KOPT-K1 (cell line): ENCODE data around the gene TNFAIP3.

Experiments used
- H3K27ac ChIP-seq: fragments of 200-600 bp; sonication (generic); 2 replicates; pipeline ENCODE4 v1.5.1; 2016; ENCODE audit warnings: antibody characterized with exemption, mild to moderate bottlenecking, low read depth, low read length; ENCODE audit not compliant: poor library complexity, severe bottlenecking
- H3K36me3 ChIP-seq: fragments of 200-600 bp; sonication (generic); 2 replicates; pipeline ENCODE4 v1.5.1; 2017; ENCODE audit warnings: antibody characterized with exemption, mild to moderate bottlenecking, low read length, moderate library complexity; ENCODE audit not compliant: insufficient read depth
- H3K9me3 ChIP-seq: fragments of 200-600 bp; sonication (generic); 2 replicates; pipeline ENCODE4 v1.5.1; 2017; ENCODE audit warnings: antibody characterized with exemption, low read length, mild to moderate bottlenecking; ENCODE audit not compliant: insufficient read depth, poor library complexity, severe bottlenecking

TNFAIP3 gene

DNA sequence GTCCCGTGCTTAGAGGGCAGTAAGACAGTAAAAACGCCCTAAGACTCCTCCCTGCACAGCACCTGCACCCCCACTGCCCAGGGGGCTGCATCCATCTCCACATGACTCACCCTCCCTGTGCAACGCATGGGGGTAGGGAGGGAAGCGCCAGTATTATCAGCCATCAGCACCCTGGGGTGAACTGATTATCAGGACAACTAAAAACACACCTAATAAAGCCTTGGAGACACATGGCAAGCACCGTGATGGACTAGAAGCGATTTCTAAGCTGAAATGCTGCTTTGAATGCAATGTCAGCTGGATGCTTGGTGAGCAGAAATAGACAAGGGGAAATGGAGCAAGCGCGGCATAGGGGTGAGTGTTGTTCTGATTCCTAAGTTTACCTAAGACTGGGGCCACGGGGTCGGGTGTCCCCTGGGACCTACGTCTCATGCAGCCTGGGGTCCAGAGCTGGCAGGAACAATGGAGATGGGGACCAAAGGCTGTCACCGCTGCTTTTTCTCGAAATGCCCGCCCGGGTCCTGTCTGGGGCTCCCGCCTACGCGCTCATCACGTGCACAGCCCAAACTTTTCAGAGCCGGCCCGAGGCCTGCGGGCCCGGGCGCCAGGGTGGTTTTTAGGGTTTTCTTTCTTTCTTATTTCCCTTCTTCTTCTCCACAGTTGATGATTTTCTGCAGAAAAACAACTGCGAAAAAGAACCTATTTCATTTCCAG is 702 bp upstream of the TNFAIP3 start:
- H3K9me3 ChIP-seq = no peaks in the 10 kb centered on the region
- H3K36me3 ChIP-seq = peaks cover 16% of the 10 kb centered on the region
- peak overlapping the region; percentile 98 for H3K27ac ChIP-seq

DNA sequence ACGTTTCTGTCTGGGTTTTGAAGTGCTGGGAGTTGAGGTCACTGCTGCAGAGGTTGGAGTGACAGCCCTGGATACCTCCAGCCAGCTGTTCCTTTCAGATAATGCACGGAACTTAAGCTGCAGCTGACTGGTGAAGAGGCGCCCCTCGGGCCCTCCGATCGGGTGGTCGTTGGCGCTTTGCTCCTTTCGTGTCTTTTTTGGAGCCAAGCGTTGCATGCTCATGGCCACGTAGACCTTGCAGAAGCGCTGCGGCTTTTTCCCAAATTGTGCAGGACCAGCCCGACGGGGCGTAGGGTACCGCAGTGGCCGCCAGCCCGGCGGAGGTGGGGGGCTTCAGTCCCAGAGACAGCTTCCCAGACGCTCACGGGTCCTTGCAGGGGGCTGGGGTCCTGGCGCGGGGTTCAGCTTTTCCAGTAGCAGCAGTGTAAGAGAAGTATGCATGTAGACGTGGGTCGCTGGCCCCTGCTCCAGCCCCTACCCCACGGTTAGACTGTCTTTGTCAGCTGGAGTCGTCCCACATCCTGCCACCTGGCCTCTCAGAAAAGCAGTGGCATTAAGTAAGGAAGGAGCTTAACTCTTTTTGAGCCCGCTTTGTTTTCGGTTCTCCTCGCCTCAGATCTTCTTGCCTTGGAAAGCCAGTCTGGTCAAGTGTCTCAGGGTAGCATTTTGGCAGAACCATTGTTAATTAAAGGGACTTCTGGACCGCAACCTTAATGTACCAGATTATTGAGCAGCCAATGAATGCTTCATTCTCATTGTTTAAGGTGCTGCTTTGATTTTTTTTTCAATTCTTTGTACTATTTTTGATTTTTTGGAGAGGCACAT is 838 bp downstream of the TNFAIP3 start:
- H3K9me3 ChIP-seq = no peaks in the 10 kb centered on the region
- H3K27ac ChIP-seq = peak overlapping the region; percentile 98
- peaks cover 25% of the 10 kb centered on the region for H3K36me3 ChIP-seq

- Histone ChIP-seq H3K27ac (peak overlapping the region; percentile 98), H3K9me3 (no peaks in the 10 kb centered on the region), H3K36me3 (peaks cover 35% of the 10 kb centered on the region)
Measured at GRCh38 chr6:137868721-137869548, 1.9 kb downstream of the TNFAIP3 start.

DNA sequence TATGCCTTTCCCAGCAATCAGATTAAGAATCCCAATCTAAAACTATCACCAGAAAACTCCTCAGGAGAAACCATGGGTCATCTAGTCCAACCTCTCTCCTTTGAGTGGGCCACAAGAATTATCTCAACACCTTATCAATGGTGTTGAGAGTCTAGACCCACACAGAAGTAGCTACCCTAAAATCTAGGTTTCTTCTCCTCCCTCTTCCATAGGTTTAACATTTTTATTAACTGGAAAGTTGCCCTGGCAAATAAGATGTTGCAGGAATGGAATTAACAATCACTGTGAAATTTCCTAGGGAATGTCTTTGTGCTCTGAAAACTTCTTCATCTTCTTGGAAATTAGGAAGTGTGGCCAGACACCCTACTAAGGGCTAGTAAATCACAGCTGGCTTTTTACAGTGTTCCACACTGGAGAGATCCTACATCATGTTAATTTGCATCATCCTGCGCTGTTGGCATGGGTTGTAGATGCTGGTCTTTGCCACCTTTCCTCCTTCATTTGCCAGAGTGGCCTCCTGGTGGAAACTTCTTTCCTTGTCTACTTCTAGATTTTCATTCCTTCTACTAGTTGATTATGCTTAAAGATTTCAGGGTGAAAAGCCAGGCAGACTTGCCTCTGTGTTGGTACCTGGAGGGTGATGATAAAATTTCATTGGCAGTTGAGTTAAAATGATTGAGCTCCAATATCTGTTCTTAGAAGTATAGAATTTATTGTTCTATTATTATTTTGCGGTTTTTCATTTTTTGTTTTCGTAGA is 2.7 kb downstream of the TNFAIP3 start:
- H3K27ac ChIP-seq = peak overlapping the region; percentile 98
- no peaks in the 10 kb centered on the region for H3K9me3 ChIP-seq
- peaks cover 43% of the 10 kb centered on the region for H3K36me3 ChIP-seq

DNA sequence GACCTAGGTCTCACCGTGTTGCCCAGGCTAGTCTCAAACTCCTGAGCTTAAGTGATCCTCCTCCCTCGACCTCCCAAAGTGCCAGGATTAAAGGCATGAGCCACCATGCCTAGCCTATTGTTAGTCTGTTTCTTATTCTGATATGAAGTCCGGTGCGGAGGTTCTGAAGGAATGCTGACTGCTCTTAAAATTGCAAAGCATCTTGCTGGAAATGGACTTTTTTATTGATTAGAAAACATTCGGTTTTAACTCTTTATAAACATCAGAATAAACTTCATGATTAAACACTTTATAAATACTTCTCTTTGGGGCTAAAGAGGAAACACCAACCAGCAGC is 3.2 kb downstream of the TNFAIP3 start:
- H3K27ac ChIP-seq = peak overlapping the region; percentile 98
- H3K9me3 ChIP-seq = no peaks in the 10 kb centered on the region
- H3K36me3 ChIP-seq = peaks cover 43% of the 10 kb centered on the region

DNA sequence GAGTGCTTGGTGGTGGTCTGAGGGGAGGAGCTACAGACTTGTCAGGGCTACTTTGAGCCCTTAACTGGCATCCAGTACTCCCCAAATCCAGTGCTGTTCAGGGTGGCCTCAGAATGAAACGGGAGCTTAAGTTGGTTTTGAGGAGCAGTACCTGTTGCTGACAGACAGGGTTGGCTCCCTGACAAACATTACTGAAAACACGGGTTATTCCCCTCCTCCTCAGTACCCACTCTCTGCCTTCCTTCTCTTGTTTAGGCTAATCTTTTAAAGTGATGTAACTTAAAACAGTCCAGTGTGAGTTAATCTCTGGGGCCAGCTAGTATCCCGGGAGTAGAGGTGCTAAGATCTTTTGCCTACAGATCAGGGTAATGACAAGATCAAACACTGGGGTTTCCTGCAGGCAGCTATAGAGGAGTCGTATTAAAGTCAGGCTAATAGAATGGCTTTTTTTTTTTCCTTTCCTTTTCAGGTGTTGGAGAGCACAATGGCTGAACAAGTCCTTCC is 3.7 kb downstream of the TNFAIP3 start:
- no peaks in the 10 kb centered on the region for H3K9me3 ChIP-seq
- H3K36me3 ChIP-seq = peaks cover 48% of the 10 kb centered on the region
- peak overlapping the region; percentile 98 for H3K27ac ChIP-seq

GRCh38 chr6:137871291-137871690 is 4.2 kb downstream of the TNFAIP3 start:
- Histone ChIP-seq H3K36me3 (peaks cover 53% of the 10 kb centered on the region), H3K27ac (peak overlapping the region; percentile 98), H3K9me3 (no peaks in the 10 kb centered on the region)

DNA sequence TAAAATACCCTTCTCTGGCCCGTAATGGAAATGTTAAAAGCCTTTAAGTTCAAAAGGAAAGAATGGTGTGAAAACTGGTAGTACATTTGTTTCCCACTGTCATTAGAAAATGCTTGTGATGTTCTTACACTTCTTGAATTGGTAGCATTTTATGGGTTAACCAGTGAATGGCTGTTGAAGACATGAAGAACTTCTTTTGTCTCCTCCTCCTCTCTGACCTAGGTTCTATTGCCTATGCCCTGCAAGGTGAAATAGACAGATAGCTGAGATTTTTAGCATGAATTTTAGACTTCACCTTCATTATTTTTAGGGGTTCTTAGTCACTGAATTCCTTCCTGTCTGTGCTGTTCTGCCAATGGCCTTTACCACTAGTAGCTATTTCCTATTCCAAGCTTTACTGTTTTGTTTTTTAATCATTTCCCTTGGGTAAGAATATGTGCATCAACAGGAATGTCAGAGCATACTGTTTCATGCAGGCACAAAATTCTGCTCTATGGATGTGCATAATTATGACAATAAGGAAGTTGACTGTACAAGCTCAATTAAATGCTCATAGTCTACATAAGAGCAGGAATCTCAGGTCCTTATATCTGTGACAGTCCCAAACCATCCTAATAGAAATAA is 4.9 kb downstream of the TNFAIP3 start:
- no peaks in the 10 kb centered on the region for H3K9me3 ChIP-seq
- H3K27ac ChIP-seq = peak overlapping the region; percentile 98
- H3K36me3 ChIP-seq = peaks cover 59% of the 10 kb centered on the region

DNA sequence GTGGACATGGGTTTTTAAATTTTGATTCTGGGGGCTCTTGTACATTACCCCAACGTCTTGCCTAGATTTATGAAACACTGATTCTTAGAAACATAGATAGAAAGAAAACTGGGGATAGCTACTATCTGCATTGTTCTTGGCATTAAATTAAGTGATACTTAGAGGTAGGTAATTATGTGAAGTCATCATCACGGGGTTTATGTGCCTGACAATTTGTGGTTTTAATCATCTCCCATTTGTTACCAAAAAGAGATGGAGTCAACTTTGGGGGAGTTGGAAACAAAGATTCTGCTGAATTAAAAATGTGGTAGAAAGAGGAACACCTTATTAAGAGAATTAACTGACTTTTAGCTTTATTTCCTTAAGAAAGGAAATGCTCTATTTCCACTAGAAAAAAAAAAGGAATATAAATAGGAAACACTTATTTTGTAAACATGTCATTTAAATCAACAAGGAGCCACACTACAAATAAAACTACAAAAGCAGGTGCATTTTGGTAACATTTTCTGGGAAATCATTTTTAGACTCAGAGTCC is 5.6 kb downstream of the TNFAIP3 start:
- H3K36me3 ChIP-seq = peaks cover 66% of the 10 kb centered on the region
- H3K9me3 ChIP-seq = no peaks in the 10 kb centered on the region
- H3K27ac ChIP-seq = peak overlapping the region; percentile 98

- peak overlapping the region; percentile 98 for H3K27ac ChIP-seq
- no peaks in the 10 kb centered on the region for H3K9me3 ChIP-seq
- peaks cover 73% of the 10 kb centered on the region for H3K36me3 ChIP-seq
Measured at GRCh38 chr6:137873273-137873762, 6.3 kb downstream of the TNFAIP3 start.

DNA sequence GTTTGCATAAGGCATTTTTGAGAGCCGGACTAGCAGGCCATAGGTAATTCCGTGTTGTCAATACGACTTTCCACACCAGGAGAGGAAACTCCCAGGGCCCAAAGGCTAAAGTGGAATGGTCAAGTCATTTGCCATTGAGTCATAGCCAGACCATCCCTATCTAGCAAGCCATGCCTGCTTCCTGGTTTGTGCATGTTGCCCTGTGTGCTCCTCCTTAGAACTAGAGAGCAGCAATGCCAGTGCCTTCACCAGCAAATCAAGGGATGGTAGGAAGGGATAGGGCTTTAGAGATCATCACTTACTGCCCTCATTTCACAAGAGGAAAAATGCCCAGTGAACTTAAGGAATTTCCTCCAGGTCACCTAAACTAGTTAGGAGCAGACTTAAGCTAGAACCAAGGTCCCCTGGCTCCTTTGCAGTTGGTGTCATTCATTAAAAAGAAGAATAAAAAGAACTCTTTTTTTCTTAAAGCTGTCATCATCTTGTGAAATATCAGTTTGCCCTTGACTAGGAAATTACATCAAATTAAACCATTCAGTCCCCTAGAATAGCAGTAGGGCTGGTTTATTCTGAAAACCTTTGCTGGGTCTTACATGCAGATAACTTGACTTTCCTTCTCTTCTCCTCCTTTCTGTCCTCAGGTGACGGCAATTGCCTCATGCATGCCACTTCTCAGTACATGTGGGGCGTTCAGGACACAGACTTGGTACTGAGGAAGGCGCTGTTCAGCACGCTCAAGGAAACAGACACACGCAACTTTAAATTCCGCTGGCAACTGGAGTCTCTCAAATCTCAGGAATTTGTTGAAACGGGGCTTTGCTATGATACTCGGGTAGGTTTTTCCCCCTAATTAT is 7.4 kb downstream of the TNFAIP3 start:
- H3K27ac ChIP-seq = no peak overlapping the region
- peaks cover 84% of the 10 kb centered on the region for H3K36me3 ChIP-seq
- no peaks in the 10 kb centered on the region for H3K9me3 ChIP-seq

DNA sequence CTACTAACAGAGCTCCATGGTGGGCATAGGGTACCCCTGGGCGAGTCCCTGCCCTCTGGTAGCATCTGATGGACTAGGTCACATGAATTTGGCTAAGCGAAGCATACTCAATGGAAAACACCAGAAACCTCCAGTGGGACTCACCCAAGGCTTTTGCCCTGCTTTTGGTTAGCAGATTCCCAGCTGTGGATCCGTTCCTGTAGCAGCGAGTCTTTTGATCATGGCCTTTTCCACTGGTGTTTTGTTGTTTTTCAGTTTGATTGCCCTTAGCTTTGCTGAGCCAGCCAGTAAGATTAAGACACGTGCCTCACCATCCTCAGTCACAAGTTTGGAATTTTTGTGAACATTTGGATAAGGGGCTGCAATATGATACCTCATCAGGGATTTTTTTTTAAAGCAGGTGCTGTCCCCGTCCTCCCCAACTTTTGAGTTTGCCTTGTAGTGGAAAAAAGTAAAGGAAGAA is 8.0 kb downstream of the TNFAIP3 start:
- no peaks in the 10 kb centered on the region for H3K9me3 ChIP-seq
- H3K36me3 ChIP-seq = peaks cover 91% of the 10 kb centered on the region
- no peak overlapping the region for H3K27ac ChIP-seq

- Histone ChIP-seq H3K27ac (no peak overlapping the region), H3K36me3 (peaks cover 96% of the 10 kb centered on the region), H3K9me3 (no peaks in the 10 kb centered on the region)
Measured at GRCh38 chr6:137875606-137876005, 8.5 kb downstream of the TNFAIP3 start.
